T-helper 1 cell (primary cell): ENCODE results near the gene NME4.
"Not testable (repeated sequence)": the region's sequence is repeated elsewhere in the genome, so short reads cannot be mapped to it uniquely, and the experiment has no call there.

Source experiments
- DNase-seq, 5 donors: peaks; one replicate each; pipeline ENCODE4 v3.0.0-alpha.2; 2012 to 2020

Gene NME4

GRCh38 chr16:398561-399339 is 1.8 kb downstream of the NME4 start:
- DNase-seq: no peak

- DNase-seq: no peak
Observed at GRCh38 chr16:399340-400019, 2.5 kb downstream of the NME4 start.

- no peak for DNase-seq
Observed at GRCh38 chr16:400061-400591, 3.1 kb downstream of the NME4 start.

- peak; percentile 89 to 99 (median 98) for DNase-seq
Observed at GRCh38 chr16:401468-402348, 4.7 kb downstream of the NME4 start, which contains the start of gene DECR2. DECR2 (plus strand) TSS chr16:401885; CDS start chr16:401964, 79 bp downstream.

GRCh38 chr16:404971-405486 is 8.0 kb downstream of the NME4 start:
- no peak for DNase-seq

- DNase-seq: no peak
Observed at GRCh38 chr16:405548-406506, 8.8 kb downstream of the NME4 start.

- DNase-seq: no peak
Observed at GRCh38 chr16:407253-407652, 10.3 kb downstream of the NME4 start.

- no peak for DNase-seq
Observed at GRCh38 chr16:410516-411178, 13.6 kb downstream of the NME4 start.

GRCh38 chr16:411576-412265 is 14.7 kb downstream of the NME4 start:
- no peak for DNase-seq

- DNase-seq: no peak
Observed at GRCh38 chr16:414395-415169, 17.6 kb downstream of the NME4 start.

GRCh38 chr16:415170-415498 is 18.1 kb downstream of the NME4 start:
- DNase-seq: not testable (repeated sequence)

- not testable (repeated sequence) for DNase-seq
Observed at GRCh38 chr16:422179-422578, 25.2 kb downstream of the NME4 start.

GRCh38 chr16:424033-424622 is 27.1 kb downstream of the NME4 start:
- no peak for DNase-seq

- DNase-seq: no peak
Observed at GRCh38 chr16:424623-425081, 27.7 kb downstream of the NME4 start.

- peak; percentile 63 to 89 (median 71) for DNase-seq
Observed at GRCh38 chr16:425082-425718, 28.2 kb downstream of the NME4 start, which contains the start of gene RAB11FIP3. RAB11FIP3 (plus strand) TSS chr16:425649; CDS start chr16:426007, 358 bp downstream.

GRCh38 chr16:425740-426114 is 28.7 kb downstream of the NME4 start:
- peak in 1 of 5 donors; percentile 55 for DNase-seq

GRCh38 chr16:426115-426905 is 29.3 kb downstream of the NME4 start:
- DNase-seq: no peak

GRCh38 chr16:426906-427249 is 29.9 kb downstream of the NME4 start:
- no peak for DNase-seq
